ENCODE data around the gene MET. TPM values are rescaled to one million over a fixed set of nuclear protein-coding genes. Genes with fewer than 3 reads are reported as not detected.
A peak's percentile ranks its signal among the peaks of the same experiment; 100 is the strongest.

The MET gene
- total and polyA plus RNA-seq, 2 donors (not counting 1 experiment from before 2014, with no cell fraction given), result 33.4 to 44.4 TPM

DNA sequence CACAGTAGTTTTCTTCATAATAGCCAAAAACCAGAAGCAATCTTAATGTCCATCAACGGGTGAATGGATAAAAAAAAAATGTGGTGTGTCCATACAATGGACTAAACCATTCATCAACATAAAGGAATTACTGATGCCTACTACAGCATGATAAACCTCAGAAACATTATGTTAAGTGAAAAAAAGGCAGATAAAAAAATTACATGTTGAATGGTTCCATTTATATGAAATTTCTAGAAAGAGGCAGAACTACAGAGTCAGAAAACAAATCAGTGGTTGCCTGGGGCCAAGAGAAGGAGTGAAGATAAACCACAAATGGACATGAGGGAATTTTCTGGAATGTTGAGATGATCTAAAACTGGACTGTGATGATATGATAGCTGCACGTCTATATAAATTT lies 115.9 kb downstream of the MET start:
- no peak for DNase-seq (ENCODE audit: low read depth in 2 of 2)
- H3K27me3 ChIP-seq (ENCODE audit: control insufficient read depth, insufficient read depth, low read length), result no peaks in the 10 kb centered on the region
- H3K9ac ChIP-seq (ENCODE audit: insufficient read depth, low read length), result no peak overlapping the region
- no peaks in the 10 kb centered on the region for H3K9me3 ChIP-seq (ENCODE audit: control insufficient read depth, insufficient read depth, low read depth, low read length)
- no peak overlapping the region for H3K27ac ChIP-seq (ENCODE audit: insufficient read depth, low read length)
- no peaks in the 10 kb centered on the region for H4K20me1 ChIP-seq (ENCODE audit: control insufficient read depth, extremely low read depth, insufficient read depth, low read length)
- TF ChIP-seq, protein P1, sequence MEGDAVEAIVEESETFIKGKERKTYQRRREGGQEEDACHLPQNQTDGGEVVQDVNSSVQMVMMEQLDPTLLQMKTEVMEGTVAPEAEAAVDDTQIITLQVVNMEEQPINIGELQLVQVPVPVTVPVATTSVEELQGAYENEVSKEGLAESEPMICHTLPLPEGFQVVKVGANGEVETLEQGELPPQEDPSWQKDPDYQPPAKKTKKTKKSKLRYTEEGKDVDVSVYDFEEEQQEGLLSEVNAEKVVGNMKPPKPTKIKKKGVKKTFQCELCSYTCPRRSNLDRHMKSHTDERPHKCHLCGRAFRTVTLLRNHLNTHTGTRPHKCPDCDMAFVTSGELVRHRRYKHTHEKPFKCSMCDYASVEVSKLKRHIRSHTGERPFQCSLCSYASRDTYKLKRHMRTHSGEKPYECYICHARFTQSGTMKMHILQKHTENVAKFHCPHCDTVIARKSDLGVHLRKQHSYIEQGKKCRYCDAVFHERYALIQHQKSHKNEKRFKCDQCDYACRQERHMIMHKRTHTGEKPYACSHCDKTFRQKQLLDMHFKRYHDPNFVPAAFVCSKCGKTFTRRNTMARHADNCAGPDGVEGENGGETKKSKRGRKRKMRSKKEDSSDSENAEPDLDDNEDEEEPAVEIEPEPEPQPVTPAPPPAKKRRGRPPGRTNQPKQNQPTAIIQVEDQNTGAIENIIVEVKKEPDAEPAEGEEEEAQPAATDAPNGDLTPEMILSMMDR (conservative IDR thresholded peaks at IDR 0.05 in 1 of 2, IDR thresholded peaks at IDR 0.05 in 1 of 2; ENCODE audit: low read depth in 1 of 2, low read length in 2 of 2), result no peak
- TF ChIP-seq EZH2 (IDR thresholded peaks at IDR 0.05; ENCODE audit: low read length, missing control alignments), result no peak
- no peaks in the 10 kb centered on the region for H3K4me1 ChIP-seq (ENCODE audit: control insufficient read depth, extremely low read depth, insufficient read depth, low read length)
- no peaks in the 10 kb centered on the region for H3K79me2 ChIP-seq (ENCODE audit: control insufficient read depth, insufficient read depth, low read length)
- no peak overlapping the region for H3K4me2 ChIP-seq (ENCODE audit: extremely low read depth, insufficient read depth, low read length)
- H2AFZ ChIP-seq (ENCODE audit: low read length), result no peak overlapping the region
- H3K36me3 ChIP-seq (ENCODE audit: control insufficient read depth, insufficient read depth, low read length), result no peaks in the 10 kb centered on the region
- H3K4me3 ChIP-seq (replicated peaks in 1 of 4; ENCODE audit: control extremely low read depth in 1 of 4, insufficient read depth in 1 of 4, low read depth in 3 of 4, low read length in 4 of 4), result no peak overlapping the region

DNA sequence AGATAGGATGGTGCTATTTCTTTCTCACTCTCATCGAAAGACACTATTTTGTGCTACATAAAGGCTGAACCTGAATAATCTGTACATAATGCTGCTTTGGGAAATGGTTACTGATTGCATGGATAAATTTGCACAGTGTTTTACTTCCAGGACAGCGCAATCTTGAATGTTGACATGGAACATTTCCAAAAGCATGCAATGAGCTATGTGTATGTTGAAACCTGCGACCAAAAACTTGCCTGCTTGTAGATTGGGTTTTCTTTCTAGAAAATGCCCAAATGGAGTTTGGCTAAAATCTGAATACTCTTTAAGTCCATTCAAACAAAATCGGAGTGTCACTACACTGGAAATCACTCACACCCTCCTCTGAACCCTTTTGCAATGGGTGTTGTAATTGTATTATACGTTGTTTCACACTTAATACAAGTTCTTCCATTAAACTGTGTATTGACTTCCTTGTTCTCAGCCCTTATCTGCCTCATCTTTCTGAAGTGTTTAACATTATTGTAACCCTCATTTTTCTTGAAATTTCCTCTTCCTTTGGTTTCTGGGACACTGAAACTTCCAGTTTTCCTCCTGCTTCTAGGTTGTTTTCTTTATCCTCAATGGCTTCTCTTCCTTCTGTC lies 116.7 kb downstream of the MET start:
- no peaks in the 10 kb centered on the region for H3K27me3 ChIP-seq (ENCODE audit: control insufficient read depth, insufficient read depth, low read length)
- H3K27ac ChIP-seq (ENCODE audit: insufficient read depth, low read length), result no peak overlapping the region
- H3K4me3 ChIP-seq (replicated peaks in 1 of 4; ENCODE audit: control extremely low read depth in 1 of 4, insufficient read depth in 1 of 4, low read depth in 3 of 4, low read length in 4 of 4), result no peak overlapping the region
- no peaks in the 10 kb centered on the region for H4K20me1 ChIP-seq (ENCODE audit: control insufficient read depth, extremely low read depth, insufficient read depth, low read length)
- no peaks in the 10 kb centered on the region for H3K36me3 ChIP-seq (ENCODE audit: control insufficient read depth, insufficient read depth, low read length)
- peak in 1 of 2 donors; percentile 88 for DNase-seq (ENCODE audit: low read depth in 2 of 2)
- no peaks in the 10 kb centered on the region for H3K4me1 ChIP-seq (ENCODE audit: control insufficient read depth, extremely low read depth, insufficient read depth, low read length)
- H3K4me2 ChIP-seq (ENCODE audit: extremely low read depth, insufficient read depth, low read length), result no peak overlapping the region
- no peak overlapping the region for H2AFZ ChIP-seq (ENCODE audit: low read length)
- H3K79me2 ChIP-seq (ENCODE audit: control insufficient read depth, insufficient read depth, low read length), result no peaks in the 10 kb centered on the region
- H3K9me3 ChIP-seq (ENCODE audit: control insufficient read depth, insufficient read depth, low read depth, low read length), result no peaks in the 10 kb centered on the region
- TF ChIP-seq EZH2 (IDR thresholded peaks at IDR 0.05; ENCODE audit: low read length, missing control alignments), result no peak
- TF ChIP-seq, protein P1 (conservative IDR thresholded peaks at IDR 0.05 in 1 of 2, IDR thresholded peaks at IDR 0.05 in 1 of 2; ENCODE audit: low read depth in 1 of 2, low read length in 2 of 2), result no peak
- no peak overlapping the region for H3K9ac ChIP-seq (ENCODE audit: insufficient read depth, low read length)

DNA sequence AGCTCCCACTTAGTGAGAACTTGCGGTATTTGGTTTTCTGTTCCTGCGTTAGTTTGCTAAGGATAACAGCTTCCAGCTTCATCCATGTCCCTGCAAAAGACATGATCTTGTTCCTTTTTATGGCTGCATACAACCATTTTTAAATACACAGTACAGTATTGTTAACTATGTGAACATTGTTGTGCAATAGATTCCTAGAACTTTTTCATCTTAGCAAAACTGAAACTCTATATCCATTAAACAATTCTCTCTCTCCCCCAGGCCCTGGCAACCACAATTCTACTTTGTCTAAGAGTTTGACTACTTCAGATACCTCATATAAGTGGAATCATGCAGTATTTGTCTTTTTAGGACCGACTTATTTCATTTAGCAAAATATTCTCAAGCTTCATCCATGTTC lies 118.0 kb downstream of the MET start:
- Histone ChIP-seq H3K27me3 (ENCODE audit: control insufficient read depth, insufficient read depth, low read length) (no peaks in the 10 kb centered on the region), H3K27ac (ENCODE audit: insufficient read depth, low read length) (no peak overlapping the region), H3K36me3 (ENCODE audit: control insufficient read depth, insufficient read depth, low read length) (no peaks in the 10 kb centered on the region), H2AFZ (ENCODE audit: low read length) (no peak overlapping the region), H3K9me3 (ENCODE audit: control insufficient read depth, insufficient read depth, low read depth, low read length) (no peaks in the 10 kb centered on the region), H4K20me1 (ENCODE audit: control insufficient read depth, extremely low read depth, insufficient read depth, low read length) (no peaks in the 10 kb centered on the region), H3K4me3 (replicated peaks in 1 of 4; ENCODE audit: control extremely low read depth in 1 of 4, insufficient read depth in 1 of 4, low read depth in 3 of 4, low read length in 4 of 4) (no peak overlapping the region), H3K4me2 (ENCODE audit: extremely low read depth, insufficient read depth, low read length) (no peak overlapping the region), H3K4me1 (ENCODE audit: control insufficient read depth, extremely low read depth, insufficient read depth, low read length) (no peaks in the 10 kb centered on the region), H3K79me2 (ENCODE audit: control insufficient read depth, insufficient read depth, low read length) (no peaks in the 10 kb centered on the region), H3K9ac (ENCODE audit: insufficient read depth, low read length) (no peak overlapping the region)
- TF ChIP-seq EZH2 (IDR thresholded peaks at IDR 0.05; ENCODE audit: low read length, missing control alignments), result no peak
- TF ChIP-seq, protein P1 (conservative IDR thresholded peaks at IDR 0.05 in 1 of 2, IDR thresholded peaks at IDR 0.05 in 1 of 2; ENCODE audit: low read depth in 1 of 2, low read length in 2 of 2), result no peak
- DNase-seq (ENCODE audit: low read depth in 2 of 2), result no peak

Measured in fibroblast of lung (primary cell).